Upper lobe of left lung (tissue), 4 donors: Measurements from ENCODE around the gene CRTAC1.

Experiments
- EP300 ChIP-seq, 4 donors: sonication (generic); formaldehyde crosslinking; IDR thresholded peaks; one replicate each; pipeline ENCODE4 v1.5.1; 2017; ENCODE audit warnings: antibody characterized with exemption in 4 of 4, control low read depth in 2 of 4
- POLR2A ChIP-seq, 4 donors: fragments of 450-650 bp; IDR thresholded peaks; one replicate each; pipeline ENCODE4 v1.5.1; 2016 to 2017; ENCODE audit warnings: antibody characterized with exemption in 4 of 4, mild to moderate bottlenecking in 2 of 4
- TF ChIP-seq, protein P1 (sequence below), 6 experiments: fragments of 450-650 bp in 4 of 6; fragments of 200-600 bp in 2 of 6; sonication (generic) in 2 of 6; IDR thresholded peaks; one replicate each; pipeline ENCODE4 v1.5.1; 2016 to 2019; ENCODE audit warnings: antibody characterized with exemption in 6 of 6

DNA sequence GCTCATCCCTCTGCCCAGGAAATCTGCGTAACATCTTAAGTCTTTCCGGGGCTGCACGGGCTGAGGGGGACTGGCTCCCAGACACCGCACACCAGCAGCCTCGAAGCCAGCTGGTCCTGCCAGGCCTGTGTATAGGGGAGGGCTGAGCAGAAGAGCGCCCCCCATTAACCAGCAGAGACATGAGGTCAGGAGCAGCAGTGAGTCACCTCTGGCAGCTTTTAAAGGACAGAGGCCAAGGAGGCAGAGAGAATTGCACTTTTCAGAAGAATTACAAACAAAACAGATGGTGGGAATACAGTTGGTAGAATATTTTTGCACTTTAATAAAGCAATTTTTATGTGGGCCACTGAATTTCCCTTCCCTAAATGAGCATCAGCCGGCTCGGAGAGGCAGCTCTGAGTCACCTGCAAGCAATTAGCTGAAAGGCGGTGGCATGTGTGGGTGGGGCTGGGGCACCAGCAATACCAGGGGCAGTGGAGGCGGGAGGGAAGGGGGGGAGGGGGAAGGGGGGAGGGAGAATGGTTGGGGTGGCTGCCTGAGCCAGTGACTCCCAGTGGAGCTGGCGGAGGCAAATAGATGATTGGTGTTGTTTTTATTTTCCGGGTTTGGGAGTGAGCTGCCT lies 141.7 kb downstream of the CRTAC1 start:
- TF ChIP-seq, protein P1, sequence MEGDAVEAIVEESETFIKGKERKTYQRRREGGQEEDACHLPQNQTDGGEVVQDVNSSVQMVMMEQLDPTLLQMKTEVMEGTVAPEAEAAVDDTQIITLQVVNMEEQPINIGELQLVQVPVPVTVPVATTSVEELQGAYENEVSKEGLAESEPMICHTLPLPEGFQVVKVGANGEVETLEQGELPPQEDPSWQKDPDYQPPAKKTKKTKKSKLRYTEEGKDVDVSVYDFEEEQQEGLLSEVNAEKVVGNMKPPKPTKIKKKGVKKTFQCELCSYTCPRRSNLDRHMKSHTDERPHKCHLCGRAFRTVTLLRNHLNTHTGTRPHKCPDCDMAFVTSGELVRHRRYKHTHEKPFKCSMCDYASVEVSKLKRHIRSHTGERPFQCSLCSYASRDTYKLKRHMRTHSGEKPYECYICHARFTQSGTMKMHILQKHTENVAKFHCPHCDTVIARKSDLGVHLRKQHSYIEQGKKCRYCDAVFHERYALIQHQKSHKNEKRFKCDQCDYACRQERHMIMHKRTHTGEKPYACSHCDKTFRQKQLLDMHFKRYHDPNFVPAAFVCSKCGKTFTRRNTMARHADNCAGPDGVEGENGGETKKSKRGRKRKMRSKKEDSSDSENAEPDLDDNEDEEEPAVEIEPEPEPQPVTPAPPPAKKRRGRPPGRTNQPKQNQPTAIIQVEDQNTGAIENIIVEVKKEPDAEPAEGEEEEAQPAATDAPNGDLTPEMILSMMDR (IDR thresholded peaks at IDR 0.05): no peak
- TF ChIP-seq EP300 (IDR thresholded peaks at IDR 0.05) (no peak), POLR2A (IDR thresholded peaks at IDR 0.05) (no peak)
